ENCODE results near the gene COX7A1. TPM values are rescaled to one million over a fixed set of nuclear protein-coding genes. Genes with fewer than 3 reads are reported as not detected.

The COX7A1 gene
- total RNA-seq, 1 donor from 2014 or later = 141 TPM

DNA sequence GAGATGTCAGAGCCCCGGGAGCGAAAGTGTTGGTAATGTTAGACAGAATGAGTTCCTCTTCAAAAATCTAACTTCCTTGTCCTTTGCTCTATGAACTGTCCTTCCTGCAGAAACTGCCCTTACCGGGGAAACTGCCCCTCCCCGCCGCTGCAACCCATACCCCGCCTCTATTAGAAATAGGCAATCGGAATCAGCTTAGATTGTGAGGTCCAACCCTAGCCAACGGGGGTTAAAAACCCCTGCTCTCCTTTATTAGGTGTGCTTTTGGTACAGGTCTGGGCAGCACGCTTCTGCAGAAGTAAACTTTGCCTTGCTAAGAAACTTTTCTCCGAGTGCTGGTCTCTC lies 23.9 kb downstream of the COX7A1 start:
- peak overlapping the region; percentile 60 to 75 (median 68) for H3K4me3 ChIP-seq (ENCODE audit: low read length in 3 of 3)
- H3K27me3 ChIP-seq (ENCODE audit: control insufficient read depth in 3 of 3, insufficient read depth in 3 of 3, low read length in 3 of 3) = no peaks in the 10 kb centered on the region
- peaks cover 13 to 21% (median 17%) of the 10 kb centered on the region in 3 donors for H3K36me3 ChIP-seq (ENCODE audit: control insufficient read depth in 3 of 3, insufficient read depth in 3 of 3, low read length in 3 of 3)
- H3K9ac ChIP-seq (ENCODE audit: low read depth in 1 of 3, low read length in 3 of 3) = peak overlapping the region; percentile 68 to 89 (median 77)
- H3K9me3 ChIP-seq (ENCODE audit: control insufficient read depth in 3 of 3, low read length in 3 of 3) = no peaks in the 10 kb centered on the region
- peak overlapping the region; percentile 74 for H3K27ac ChIP-seq (ENCODE audit: low read depth, low read length)
- H3K4me1 ChIP-seq (ENCODE audit: control insufficient read depth in 3 of 3, insufficient read depth in 3 of 3, low read length in 3 of 3) = peaks cover 9 to 11% (median 10%) of the 10 kb centered on the region in 3 donors

- Histone ChIP-seq H3K27me3 (ENCODE audit: control insufficient read depth in 3 of 3, insufficient read depth in 3 of 3, low read length in 3 of 3) (no peaks in the 10 kb centered on the region), H3K4me1 (ENCODE audit: control insufficient read depth in 3 of 3, insufficient read depth in 3 of 3, low read length in 3 of 3) (peaks cover 9 to 11% (median 10%) of the 10 kb centered on the region in 3 donors), H3K27ac (ENCODE audit: low read depth, low read length) (no peak overlapping the region), H3K4me3 (ENCODE audit: low read length in 3 of 3) (no peak overlapping the region), H3K9me3 (ENCODE audit: control insufficient read depth in 3 of 3, low read length in 3 of 3) (no peaks in the 10 kb centered on the region), H3K36me3 (ENCODE audit: control insufficient read depth in 3 of 3, insufficient read depth in 3 of 3, low read length in 3 of 3) (peaks cover 21 to 28% (median 22%) of the 10 kb centered on the region in 3 donors), H3K9ac (ENCODE audit: low read depth in 1 of 3, low read length in 3 of 3) (no peak overlapping the region)
These were observed 26.7 kb downstream of the COX7A1 start for GRCh38 chr19:36125557-36125956.

DNA sequence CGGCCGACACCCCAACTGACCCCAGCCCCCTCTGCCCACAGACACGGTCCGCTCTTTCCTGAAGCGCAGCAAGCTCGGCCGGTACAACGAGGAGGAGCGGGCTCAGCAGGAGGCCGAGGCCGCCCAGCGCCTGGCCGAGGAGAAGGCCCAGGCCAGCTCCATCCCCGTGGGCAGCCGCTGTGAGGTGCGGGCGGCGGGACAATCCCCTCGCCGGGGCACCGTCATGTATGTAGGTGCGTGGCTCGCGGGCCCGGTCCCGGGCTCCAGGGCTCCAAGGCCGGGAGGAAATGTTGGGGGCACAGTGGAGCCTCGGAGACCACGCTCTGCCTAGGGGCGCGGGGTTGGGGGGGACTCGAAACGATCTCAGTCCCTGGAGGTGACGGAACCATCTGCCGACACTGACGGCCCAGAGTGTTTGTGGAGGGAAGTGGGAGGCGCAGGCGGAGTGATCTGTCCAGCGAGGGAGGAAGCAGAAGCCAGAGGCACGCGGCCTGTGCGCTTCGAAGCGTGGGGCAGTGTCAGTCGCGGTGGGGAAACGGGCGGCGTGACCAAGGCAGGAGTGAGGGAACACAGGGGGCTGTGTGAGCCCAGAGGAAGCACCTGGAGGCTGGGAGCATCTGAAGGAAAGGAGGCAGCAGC lies 30.6 kb downstream of the COX7A1 start:
- peaks cover 0 to 3% (median 3%) of the 10 kb centered on the region in 3 donors for H3K4me1 ChIP-seq (ENCODE audit: control insufficient read depth in 3 of 3, insufficient read depth in 3 of 3, low read length in 3 of 3)
- H3K4me3 ChIP-seq (ENCODE audit: low read length in 3 of 3) = no peak overlapping the region
- H3K9me3 ChIP-seq (ENCODE audit: control insufficient read depth in 3 of 3, low read length in 3 of 3) = no peaks in the 10 kb centered on the region
- H3K27me3 ChIP-seq (ENCODE audit: control insufficient read depth in 3 of 3, insufficient read depth in 3 of 3, low read length in 3 of 3) = no peaks in the 10 kb centered on the region
- no peak overlapping the region for H3K27ac ChIP-seq (ENCODE audit: low read depth, low read length)
- H3K9ac ChIP-seq (ENCODE audit: low read depth in 1 of 3, low read length in 3 of 3) = no peak overlapping the region
- H3K36me3 ChIP-seq (ENCODE audit: control insufficient read depth in 3 of 3, insufficient read depth in 3 of 3, low read length in 3 of 3) = peaks cover 27 to 51% (median 40%) of the 10 kb centered on the region in 3 donors

DNA sequence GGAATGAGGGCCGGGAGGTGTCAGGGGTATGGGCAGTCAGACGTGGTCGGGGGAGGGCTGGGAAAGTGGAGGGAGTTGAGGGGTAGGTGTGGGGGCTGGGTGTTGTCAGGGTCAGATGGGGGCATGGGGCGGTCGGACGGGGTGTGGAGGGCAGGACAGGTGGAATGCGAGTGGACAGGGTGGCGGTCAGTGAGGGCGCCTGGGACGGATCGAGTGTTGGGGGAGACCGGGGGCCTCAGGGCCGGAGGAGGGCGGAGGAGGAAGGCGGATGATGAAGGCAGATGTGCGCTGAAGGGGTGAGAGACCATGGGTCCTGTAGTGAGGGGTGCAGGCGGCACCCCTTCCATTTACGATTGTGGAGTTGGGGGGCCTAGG lies 31.3 kb downstream of the COX7A1 start:
- no peaks in the 10 kb centered on the region for H3K27me3 ChIP-seq (ENCODE audit: control insufficient read depth in 3 of 3, insufficient read depth in 3 of 3, low read length in 3 of 3)
- H3K9ac ChIP-seq (ENCODE audit: low read depth in 1 of 3, low read length in 3 of 3) = no peak overlapping the region
- H3K27ac ChIP-seq (ENCODE audit: low read depth, low read length) = no peak overlapping the region
- peaks cover 4 to 10% (median 9%) of the 10 kb centered on the region in 3 donors for H3K4me1 ChIP-seq (ENCODE audit: control insufficient read depth in 3 of 3, insufficient read depth in 3 of 3, low read length in 3 of 3)
- no peak overlapping the region for H3K4me3 ChIP-seq (ENCODE audit: low read length in 3 of 3)
- H3K36me3 ChIP-seq (ENCODE audit: control insufficient read depth in 3 of 3, insufficient read depth in 3 of 3, low read length in 3 of 3) = peaks cover 28 to 54% (median 42%) of the 10 kb centered on the region in 3 donors
- no peaks in the 10 kb centered on the region for H3K9me3 ChIP-seq (ENCODE audit: control insufficient read depth in 3 of 3, low read length in 3 of 3)

GRCh38 chr19:36120092-36120983 lies 31.9 kb downstream of the COX7A1 start:
- H3K9ac ChIP-seq (ENCODE audit: low read depth in 1 of 3, low read length in 3 of 3) = no peak overlapping the region
- no peak overlapping the region for H3K4me3 ChIP-seq (ENCODE audit: low read length in 3 of 3)
- H3K9me3 ChIP-seq (ENCODE audit: control insufficient read depth in 3 of 3, low read length in 3 of 3) = no peaks in the 10 kb centered on the region
- no peak overlapping the region for H3K27ac ChIP-seq (ENCODE audit: low read depth, low read length)
- no peaks in the 10 kb centered on the region for H3K27me3 ChIP-seq (ENCODE audit: control insufficient read depth in 3 of 3, insufficient read depth in 3 of 3, low read length in 3 of 3)
- H3K36me3 ChIP-seq (ENCODE audit: control insufficient read depth in 3 of 3, insufficient read depth in 3 of 3, low read length in 3 of 3) = peaks cover 23 to 49% (median 37%) of the 10 kb centered on the region in 3 donors
- H3K4me1 ChIP-seq (ENCODE audit: control insufficient read depth in 3 of 3, insufficient read depth in 3 of 3, low read length in 3 of 3) = peaks cover 7 to 13% (median 12%) of the 10 kb centered on the region in 3 donors

DNA sequence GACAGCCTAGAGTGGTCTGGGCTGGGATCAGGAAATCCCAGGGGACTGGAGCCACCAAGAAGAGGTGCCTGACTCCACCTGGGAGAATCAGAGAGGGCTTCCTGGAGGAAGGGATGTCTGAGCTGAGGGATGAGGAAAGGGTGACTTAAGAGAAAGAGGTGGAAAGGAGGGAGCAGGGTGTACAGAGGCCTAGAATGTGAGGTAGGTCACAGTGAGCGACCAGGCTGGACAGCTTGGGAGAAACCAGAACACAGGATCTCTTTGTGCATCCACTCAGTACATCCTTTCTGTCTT lies 36.0 kb downstream of the COX7A1 start:
- H3K9ac ChIP-seq (ENCODE audit: low read depth in 1 of 3, low read length in 3 of 3) = peak overlapping the region; percentile 38 to 66 (median 53)
- peaks cover 18 to 35% (median 25%) of the 10 kb centered on the region in 3 donors for H3K4me1 ChIP-seq (ENCODE audit: control insufficient read depth in 3 of 3, insufficient read depth in 3 of 3, low read length in 3 of 3)
- peaks cover 28 to 40% (median 40%) of the 10 kb centered on the region in 3 donors for H3K36me3 ChIP-seq (ENCODE audit: control insufficient read depth in 3 of 3, insufficient read depth in 3 of 3, low read length in 3 of 3)
- no peaks in the 10 kb centered on the region for H3K27me3 ChIP-seq (ENCODE audit: control insufficient read depth in 3 of 3, insufficient read depth in 3 of 3, low read length in 3 of 3)
- H3K4me3 ChIP-seq (ENCODE audit: low read length in 3 of 3) = peak overlapping the region; percentile 70 to 99 (median 79)
- H3K9me3 ChIP-seq (ENCODE audit: control insufficient read depth in 3 of 3, low read length in 3 of 3) = no peaks in the 10 kb centered on the region
- no peak overlapping the region for H3K27ac ChIP-seq (ENCODE audit: low read depth, low read length)

GRCh38 chr19:36115453-36116343 lies 36.5 kb downstream of the COX7A1 start, which contains the start of gene TBCB:
TBCB (plus strand) TSS chr19:36115468; CDS start chr19:36115561, 93 bp downstream.
- peak within 1 kb of the TSS; percentile 86 to 99 (median 97) for H3K4me3 ChIP-seq (ENCODE audit: low read length in 3 of 3)
- no peaks in the 10 kb centered on the region for H3K27me3 ChIP-seq (ENCODE audit: control insufficient read depth in 3 of 3, insufficient read depth in 3 of 3, low read length in 3 of 3)
- peaks cover 18 to 35% (median 25%) of the 10 kb centered on the region in 3 donors for H3K4me1 ChIP-seq (ENCODE audit: control insufficient read depth in 3 of 3, insufficient read depth in 3 of 3, low read length in 3 of 3)
- no peaks in the 10 kb centered on the region for H3K9me3 ChIP-seq (ENCODE audit: control insufficient read depth in 3 of 3, low read length in 3 of 3)
- peak within 1 kb of the TSS; percentile 85 to 94 (median 87) for H3K9ac ChIP-seq (ENCODE audit: low read depth in 1 of 3, low read length in 3 of 3)
- H3K36me3 ChIP-seq (ENCODE audit: control insufficient read depth in 3 of 3, insufficient read depth in 3 of 3, low read length in 3 of 3) = peaks cover 33 to 44% (median 40%) of the 10 kb centered on the region in 3 donors
- H3K27ac ChIP-seq (ENCODE audit: low read depth, low read length) = peak within 1 kb of the TSS; percentile 91

- Histone ChIP-seq H3K9ac (ENCODE audit: low read depth in 1 of 3, low read length in 3 of 3) (peak within 1 kb of the TSS; percentile 85 to 94 (median 87)), H3K9me3 (ENCODE audit: control insufficient read depth in 3 of 3, low read length in 3 of 3) (no peaks in the 10 kb centered on the region), H3K27me3 (ENCODE audit: control insufficient read depth in 3 of 3, insufficient read depth in 3 of 3, low read length in 3 of 3) (no peaks in the 10 kb centered on the region), H3K4me1 (ENCODE audit: control insufficient read depth in 3 of 3, insufficient read depth in 3 of 3, low read length in 3 of 3) (peaks cover 18 to 35% (median 25%) of the 10 kb centered on the region in 3 donors), H3K36me3 (ENCODE audit: control insufficient read depth in 3 of 3, insufficient read depth in 3 of 3, low read length in 3 of 3) (peaks cover 35 to 40% (median 36%) of the 10 kb centered on the region in 3 donors), H3K4me3 (ENCODE audit: low read length in 3 of 3) (peak within 1 kb of the TSS; percentile 86 to 99 (median 97)), H3K27ac (ENCODE audit: low read depth, low read length) (peak within 1 kb of the TSS; percentile 91)
These were observed 37.4 kb downstream of the COX7A1 start, which contains the start of gene POLR2I for GRCh38 chr19:36114721-36115452. POLR2I (minus strand) TSS chr19:36114875; CDS start chr19:36114856, 19 bp downstream.

All from skeletal muscle tissue (tissue), 4 donors.